HEK293T (cell line): Measurements from ENCODE around the gene HERC2.

Experiments used
- CTCF ChIA-PET: fragments of 350-600 bp; formaldehyde crosslinking; extraction: SDS; loops from one replicate; lab custom pipeline; 2021; ENCODE audit warnings: antibody characterized with exemption, inconsistent platforms; lab: Yijun Ruan, JAX
- POLR2A ChIA-PET: fragments of 350-600 bp; formaldehyde crosslinking; extraction: SDS; loops from one replicate; lab custom pipeline; 2020; ENCODE audit warnings: antibody characterized with exemption, inconsistent platforms; lab: Yijun Ruan, JAX
- DNase-seq: peaks from one replicate; pipeline ENCODE4 v3.0.0; 2012; ENCODE audit warnings: mixed read lengths; ENCODE audit errors: extremely low spot score
- ARNT ChIP-seq: fragments of 450-650 bp; IDR thresholded peaks from 2 replicates; pipeline ENCODE4 v1.6.1; 2017; ENCODE audit warnings: mild to moderate bottlenecking
- BHLHE40 ChIP-seq: fragments of 450-650 bp; IDR thresholded peaks from 2 replicates; pipeline ENCODE4 v1.6.1; 2016; ENCODE audit warnings: mild to moderate bottlenecking, moderate library complexity, borderline replicate concordance
- CTBP1 ChIP-seq: fragments of 450-650 bp; IDR thresholded peaks from 2 replicates; pipeline ENCODE4 v1.6.1; 2016; ENCODE audit warnings: borderline replicate concordance
- ELF4 ChIP-seq: fragments of 450-650 bp; IDR thresholded peaks from 2 replicates; pipeline ENCODE4 v1.6.1; 2017; ENCODE audit warnings: antibody characterized with exemption
- FOXA1 ChIP-seq: fragments of 450-650 bp; IDR thresholded peaks from 2 replicates; pipeline ENCODE4 v1.6.1; 2016; ENCODE audit warnings: mild to moderate bottlenecking
- FOXK2 ChIP-seq: fragments of 450-650 bp; IDR thresholded peaks from 2 replicates; pipeline ENCODE4 v1.6.1; 2016; ENCODE audit warnings: mild to moderate bottlenecking
- FOXM1 ChIP-seq: fragments of 450-650 bp; IDR thresholded peaks from 2 replicates; pipeline ENCODE4 v1.6.1; 2017; ENCODE audit warnings: mild to moderate bottlenecking, borderline replicate concordance
- HDGF ChIP-seq: fragments of 450-650 bp; IDR thresholded peaks from 2 replicates; pipeline ENCODE4 v1.6.1; 2017; ENCODE audit warnings: antibody characterized with exemption, borderline replicate concordance
- L3MBTL2 ChIP-seq: fragments of 450-650 bp; conservative IDR thresholded peaks from 2 replicates; pipeline ENCODE4 v1.6.1; 2016; ENCODE audit warnings: mild to moderate bottlenecking
- LEF1 ChIP-seq: fragments of 450-650 bp; IDR thresholded peaks from 2 replicates; pipeline ENCODE4 v1.6.1; 2017; ENCODE audit warnings: mild to moderate bottlenecking, borderline replicate concordance
- NFRKB ChIP-seq: fragments of 450-650 bp; IDR thresholded peaks from 2 replicates; pipeline ENCODE4 v1.6.1; 2016; ENCODE audit warnings: mild to moderate bottlenecking, moderate library complexity
- PKNOX1 ChIP-seq: fragments of 450-650 bp; IDR thresholded peaks from 2 replicates; pipeline ENCODE4 v1.6.1; 2016
- SP1 ChIP-seq: fragments of 450-650 bp; IDR thresholded peaks from 2 replicates; pipeline ENCODE4 v1.6.1; 2017
- SUZ12 ChIP-seq: fragments of 450-650 bp; IDR thresholded peaks from 2 replicates; pipeline ENCODE4 v1.6.1; 2016; ENCODE audit warnings: mild to moderate bottlenecking
- TARDBP ChIP-seq: fragments of 450-650 bp; IDR thresholded peaks from 2 replicates; pipeline ENCODE4 v1.6.1; 2016
- ZNF384 ChIP-seq: fragments of 450-650 bp; IDR thresholded peaks from 2 replicates; pipeline ENCODE4 v1.6.1; 2016

The HERC2 gene

GRCh38 chr15:28082891-28083684 is 238.9 kb downstream of the HERC2 start:
- ChIA-PET CTCF (no interaction called here), POLR2A (interaction anchor here (1.4 kb wide), 1 partner anchor 16 kb away, joined by 3 read pairs; the partner anchor contains the start of gene OCA2)
- DNase-seq = no peak
- TF ChIP-seq FOXK2 (no peak), L3MBTL2 (no peak), ZNF384 (no peak), SUZ12 (no peak), FOXM1 (no peak), ARNT (no peak), LEF1 (no peak), NFRKB (no peak)

- TF ChIP-seq PKNOX1 (no peak), FOXA1 (no peak), CTBP1 (no peak), FOXM1 (no peak)
- no peak for DNase-seq
- POLR2A ChIA-PET = no interaction called here
- CTCF ChIA-PET = no interaction called here
These were observed 240.4 kb downstream of the HERC2 start for GRCh38 chr15:28081594-28081993.

- DNase-seq = no peak
- ChIA-PET POLR2A (no interaction called here), CTCF (interaction anchor here (1.0 kb wide), 1 partner anchor 19 kb away, joined by 3 read pairs; the partner anchor contains the start of gene OCA2)
- TF ChIP-seq PKNOX1 (no peak), FOXA1 (no peak), L3MBTL2 (no peak), LEF1 (no peak), FOXM1 (no peak), ARNT (no peak), HDGF (no peak), ELF4 (no peak), ZNF384 (no peak)
These were observed 241.6 kb downstream of the HERC2 start for GRCh38 chr15:28080386-28080785.

- no peak for DNase-seq
- ChIA-PET CTCF (no interaction called here), POLR2A (no interaction called here)
- no peak for TF ChIP-seq HDGF
- no peak for TF ChIP-seq SP1
- TF ChIP-seq FOXA1 = no peak
- TF ChIP-seq NFRKB = no peak
- no peak for TF ChIP-seq ZNF384
- TF ChIP-seq CTBP1 = no peak
- no peak for TF ChIP-seq ELF4
- no peak for TF ChIP-seq FOXM1
- no peak for TF ChIP-seq TARDBP
- no peak for TF ChIP-seq BHLHE40
- no peak for TF ChIP-seq PKNOX1
- TF ChIP-seq FOXK2 = no peak
These were observed 242.5 kb downstream of the HERC2 start for GRCh38 chr15:28079313-28079969.

- CTCF ChIA-PET = no interaction called here
- DNase-seq = no peak
- POLR2A ChIA-PET = no interaction called here
- TF ChIP-seq PKNOX1 = no peak
- no peak for TF ChIP-seq L3MBTL2
- no peak for TF ChIP-seq HDGF
- no peak for TF ChIP-seq FOXK2
- TF ChIP-seq FOXA1 = no peak
- no peak for TF ChIP-seq BHLHE40
- no peak for TF ChIP-seq CTBP1
- TF ChIP-seq FOXM1 = no peak
- no peak for TF ChIP-seq SUZ12
- no peak for TF ChIP-seq SP1
- TF ChIP-seq NFRKB = no peak
- TF ChIP-seq TARDBP = no peak
- no peak for TF ChIP-seq ARNT
- no peak for TF ChIP-seq LEF1
- TF ChIP-seq ELF4 = no peak
- TF ChIP-seq ZNF384 = no peak
These were observed 243.7 kb downstream of the HERC2 start for GRCh38 chr15:28078191-28078719.

- POLR2A ChIA-PET = no interaction called here
- CTCF ChIA-PET = no interaction called here
- no peak for DNase-seq
- TF ChIP-seq ZNF384 (no peak), HDGF (no peak), SUZ12 (no peak), ARNT (no peak), BHLHE40 (no peak), TARDBP (no peak), FOXK2 (no peak), NFRKB (no peak), SP1 (no peak), FOXM1 (no peak), LEF1 (no peak), ELF4 (no peak), PKNOX1 (no peak), CTBP1 (no peak), L3MBTL2 (no peak), FOXA1 (no peak)
These were observed 246.4 kb downstream of the HERC2 start for GRCh38 chr15:28075573-28075972.
